GM21526 (cell line): Measurements from ENCODE around the gene EPHB1.
"Not testable (repeated sequence)": the region's sequence is repeated elsewhere in the genome, so short reads cannot be mapped to it uniquely, and the experiment has no call there.

Experiments
- ATAC-seq: cut with Tn5 transposase; IDR thresholded peaks from one replicate; pipeline ENCODE4 v1.9.1; 2021; ENCODE audit warnings: moderate library complexity; ENCODE audit not compliant: unreplicated experiment, low FRiP score

The EPHB1 gene

GRCh38 chr3:135023996-135024658 lies 229.1 kb downstream of the EPHB1 start:
- no peak for ATAC-seq

GRCh38 chr3:135030768-135031615 lies 235.9 kb downstream of the EPHB1 start:
- not testable (repeated sequence) for ATAC-seq

- no peak for ATAC-seq
Measured at GRCh38 chr3:135033737-135034136, 238.7 kb downstream of the EPHB1 start.

- ATAC-seq: no peak
Measured at GRCh38 chr3:135034291-135034768, 239.3 kb downstream of the EPHB1 start.

GRCh38 chr3:135034891-135035440 lies 239.9 kb downstream of the EPHB1 start:
- ATAC-seq: no peak

GRCh38 chr3:135038186-135038585 lies 243.1 kb downstream of the EPHB1 start:
- ATAC-seq: no peak

GRCh38 chr3:135039536-135039935 lies 244.5 kb downstream of the EPHB1 start:
- not testable (repeated sequence) for ATAC-seq

- no peak for ATAC-seq
Measured at GRCh38 chr3:135040321-135041240, 245.5 kb downstream of the EPHB1 start.

- ATAC-seq: no peak
Measured at GRCh38 chr3:135041601-135042000, 246.5 kb downstream of the EPHB1 start.

- ATAC-seq: no peak
Measured at GRCh38 chr3:135047061-135047460, 252.0 kb downstream of the EPHB1 start.

- no peak for ATAC-seq
Measured at GRCh38 chr3:135050536-135050935, 255.5 kb downstream of the EPHB1 start.

GRCh38 chr3:135051409-135051973 lies 256.4 kb downstream of the EPHB1 start:
- ATAC-seq: no peak

GRCh38 chr3:135055449-135055848 lies 260.4 kb downstream of the EPHB1 start:
- no peak for ATAC-seq

- ATAC-seq: no peak
Measured at GRCh38 chr3:135056084-135056730, 261.1 kb downstream of the EPHB1 start.

- ATAC-seq: no peak
Measured at GRCh38 chr3:135056733-135057310, 261.8 kb downstream of the EPHB1 start.

- no peak for ATAC-seq
Measured at GRCh38 chr3:135057996-135058395, 262.9 kb downstream of the EPHB1 start.

GRCh38 chr3:135059580-135059979 lies 264.5 kb downstream of the EPHB1 start:
- ATAC-seq: no peak

GRCh38 chr3:135066844-135067727 lies 272.0 kb downstream of the EPHB1 start:
- ATAC-seq: not testable (repeated sequence)
